Mammary microvascular endothelial cell (primary cell): ENCODE results near the gene EIF3B. TPM values are rescaled to one million over a fixed set of nuclear protein-coding genes. Genes with fewer than 3 reads are reported as not detected.

Experiments used
- total RNA-seq: library from RNA; depleted of rRNA; stranded (reverse); fragments of >200 nt; gene quantifications from 2 replicates; pipeline ENCODE4 v1.2.3, GENCODE V29; 2015

The EIF3B gene
- total RNA-seq: 197 and 200 TPM in 2 replicates

GRCh38 chr7:2354186-2354938 lies at the start of gene EIF3B:
TSS of gene EIF3B (plus strand) at chr7:2354827. CDS start at chr7:2354922, 95 bp downstream.

GRCh38 chr7:2314209-2314955 lies 40.2 kb upstream of the EIF3B start, which contains the start of gene SNX8:
TSS of gene SNX8 (minus strand) at chr7:2314441. CDS start at chr7:2314421, 20 bp downstream.

GRCh38 chr7:2403014-2403717 lies 48.5 kb downstream of the EIF3B start, which contains the start of gene CHST12:
TSS of gene CHST12 (plus strand) at chr7:2403611. CDS start at chr7:2432640, 29,029 bp downstream.

Other genes starting within 250 kb of the EIF3B start
- gene MAD1L1, start 121.9 kb upstream of the EIF3B start, total RNA-seq: 40.1 and 52.4 TPM in 2 replicates
- gene MRM2, start 112.6 kb upstream of the EIF3B start, total RNA-seq: 19.5 and 19.7 TPM in 2 replicates
- gene NUDT1, start 112.6 kb upstream of the EIF3B start, total RNA-seq: 43.9 and 44.4 TPM in 2 replicates
- gene SNX8, start 40.4 kb upstream of the EIF3B start, total RNA-seq: 33.7 and 34.2 TPM in 2 replicates
- 16.8 and 17.0 TPM in 2 replicates for gene CHST12, start 48.8 kb downstream of the EIF3B start, total RNA-seq
- not detected in 2 replicates for gene GRIFIN, start 121.6 kb downstream of the EIF3B start, total RNA-seq
- 4.5 and 7.3 TPM in 2 replicates for gene LFNG, start 164.9 kb downstream of the EIF3B start, total RNA-seq
- 39.9 and 41.0 TPM in 2 replicates for gene BRAT1, start 200.7 kb downstream of the EIF3B start, total RNA-seq
- gene IQCE, start 204.2 kb downstream of the EIF3B start, total RNA-seq: 12.0 and 26.0 TPM in 2 replicates